GM10847 (cell line): ENCODE results near the gene MAPRE2.

Source experiments
- POLR2A ChIP-seq: IDR thresholded peaks from 2 replicates; pipeline ENCODE4 v1.6.1; 2011; ENCODE audit not compliant: insufficient read length; ENCODE audit errors: extremely low read depth

Gene MAPRE2

GRCh38 chr18:35026407-35027061 is 14.7 kb upstream of the MAPRE2 start:
- no peak for TF ChIP-seq POLR2A

- TF ChIP-seq POLR2A: no peak
Measured at GRCh38 chr18:35027206-35027605, 14.0 kb upstream of the MAPRE2 start.

DNA sequence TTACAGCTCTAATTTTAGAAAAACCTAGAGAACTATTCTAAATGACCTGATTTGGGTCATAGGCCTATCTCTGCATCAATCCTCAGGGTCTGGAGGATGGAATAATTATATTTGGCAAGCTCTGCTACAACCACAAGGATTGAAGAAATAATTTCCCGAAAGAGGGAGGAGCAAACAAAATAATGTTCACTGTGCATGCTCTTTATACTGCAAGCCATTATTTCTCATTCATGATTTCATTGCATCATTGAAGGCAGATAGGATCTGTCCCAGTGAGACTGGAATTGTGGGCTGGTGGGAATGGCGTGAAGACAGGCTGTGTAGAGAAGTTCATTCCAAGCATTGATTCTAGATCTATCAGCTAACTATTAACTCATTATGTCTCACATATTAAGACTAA is 12.7 kb upstream of the MAPRE2 start:
- no peak for TF ChIP-seq POLR2A

DNA sequence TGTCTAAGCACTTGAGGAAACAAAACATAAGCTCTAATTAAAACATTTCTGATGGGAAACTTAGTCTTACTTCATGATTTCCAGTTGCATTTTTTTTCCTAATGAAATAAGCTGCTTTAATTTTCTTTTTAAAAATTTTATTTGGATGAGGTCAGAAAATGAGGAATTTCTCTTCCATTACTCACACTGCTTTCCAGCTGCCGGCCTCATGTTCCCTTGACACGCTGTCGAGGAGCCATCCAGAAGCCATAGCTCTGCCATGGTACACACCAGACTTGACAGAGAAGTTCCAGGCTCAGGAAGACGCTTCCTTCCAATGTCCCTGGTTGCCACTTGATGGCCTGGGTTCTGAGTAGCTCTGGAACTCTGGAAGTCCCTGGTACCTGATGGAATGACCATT is 12.1 kb upstream of the MAPRE2 start:
- TF ChIP-seq POLR2A: no peak

DNA sequence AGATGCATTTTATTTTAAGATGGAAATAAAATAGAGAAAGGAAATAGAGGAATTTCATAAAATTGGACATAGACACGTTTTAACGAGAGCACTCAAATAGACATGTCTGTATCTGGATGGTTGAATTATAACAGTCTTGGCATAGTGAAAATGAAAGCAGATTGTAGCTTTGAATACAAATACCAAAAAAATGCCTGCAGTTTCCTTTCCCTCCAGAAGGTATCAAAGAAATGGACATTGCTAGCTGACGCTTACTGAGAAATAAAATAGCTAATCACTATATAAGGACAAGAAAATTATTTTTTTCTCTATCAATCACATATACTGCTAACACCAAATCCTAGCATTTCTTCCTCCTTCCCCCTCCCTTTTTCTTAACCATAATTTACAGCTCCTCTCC is 11.4 kb upstream of the MAPRE2 start:
- no peak for TF ChIP-seq POLR2A

DNA sequence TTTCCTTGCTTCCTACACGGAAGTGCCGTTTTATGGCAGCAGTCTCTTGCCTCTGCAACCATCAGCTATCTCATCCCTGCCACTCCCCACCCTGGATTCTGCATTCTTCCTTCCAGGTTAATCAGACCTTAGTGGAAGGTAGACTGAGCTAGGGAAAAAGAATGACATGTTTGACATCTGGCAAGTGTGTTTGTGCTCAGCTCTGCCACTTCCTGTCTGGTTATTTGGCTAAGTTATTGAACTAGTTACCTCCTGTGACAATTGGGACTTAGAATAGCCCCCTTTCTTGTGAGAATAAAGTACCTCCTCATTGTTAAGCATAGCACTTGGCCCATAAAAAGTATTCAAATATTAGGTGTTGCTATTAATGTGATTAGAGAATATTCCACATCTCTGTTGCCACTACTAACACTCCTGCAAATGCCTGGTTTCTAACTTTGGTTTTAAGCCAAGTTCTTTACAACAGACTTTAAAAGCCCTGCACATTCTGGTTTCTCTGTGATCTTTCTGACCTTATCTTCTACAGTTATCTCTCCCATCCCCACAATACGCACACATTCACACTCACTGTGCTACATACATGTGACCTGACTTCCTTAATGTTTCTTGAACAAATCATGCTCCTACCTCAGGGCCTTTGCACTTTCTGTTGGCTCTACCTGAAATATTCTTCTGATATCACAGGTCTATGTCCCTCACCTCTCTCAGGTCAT is 10.8 kb upstream of the MAPRE2 start:
- no peak for TF ChIP-seq POLR2A

- no peak for TF ChIP-seq POLR2A
Measured at GRCh38 chr18:35032113-35032512, 9.1 kb upstream of the MAPRE2 start.

- no peak for TF ChIP-seq POLR2A
Measured at GRCh38 chr18:35038029-35038428, 3.2 kb upstream of the MAPRE2 start.

- TF ChIP-seq POLR2A: no peak
Measured at GRCh38 chr18:35038881-35039491, 2.2 kb upstream of the MAPRE2 start.

DNA sequence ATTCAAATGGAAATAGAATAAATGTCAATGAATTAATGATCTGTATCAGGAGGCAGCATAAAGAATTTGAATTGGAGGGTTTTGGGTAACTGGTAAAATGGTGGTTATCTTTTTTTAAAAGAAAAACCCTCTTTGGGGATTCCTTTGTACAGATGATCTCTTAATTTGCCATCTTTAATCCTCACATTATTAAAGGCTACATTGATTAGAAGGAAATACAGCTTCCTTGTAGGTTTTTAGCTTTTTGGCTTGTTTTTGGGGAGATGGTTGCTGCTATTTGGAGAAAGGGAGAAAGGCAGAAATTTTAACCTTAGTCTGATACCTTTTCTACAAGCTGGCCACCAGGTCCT is 600 bp upstream of the MAPRE2 start:
- TF ChIP-seq POLR2A: no peak

DNA sequence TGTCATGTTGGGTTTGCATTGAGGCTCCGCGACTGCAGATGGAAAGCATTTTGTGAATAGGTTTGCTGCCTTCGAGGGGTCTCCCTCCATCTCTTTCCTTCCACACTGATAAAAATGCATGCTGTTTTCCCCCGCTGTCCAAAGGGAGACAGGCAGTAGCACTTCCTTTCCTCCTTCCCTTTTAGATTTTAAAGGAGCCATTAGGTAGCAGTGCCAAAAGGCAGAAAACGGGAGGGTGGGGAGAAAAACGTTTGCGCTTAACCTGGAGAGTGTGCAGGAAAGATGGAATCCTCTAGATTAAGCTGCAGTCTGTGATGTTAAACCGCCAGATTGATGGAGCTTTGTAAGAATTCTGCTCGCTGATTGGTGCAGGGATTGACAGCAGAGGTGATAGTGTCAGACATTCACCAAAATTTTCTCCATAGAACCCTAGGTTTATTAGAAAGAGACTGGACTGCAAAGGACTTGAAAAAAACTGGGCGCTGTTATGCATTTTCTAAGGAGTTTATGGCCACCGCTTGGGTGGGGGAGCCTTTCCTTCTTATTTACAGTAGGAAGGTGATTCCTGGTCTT is 688 bp downstream of the MAPRE2 start:
- no peak for TF ChIP-seq POLR2A

DNA sequence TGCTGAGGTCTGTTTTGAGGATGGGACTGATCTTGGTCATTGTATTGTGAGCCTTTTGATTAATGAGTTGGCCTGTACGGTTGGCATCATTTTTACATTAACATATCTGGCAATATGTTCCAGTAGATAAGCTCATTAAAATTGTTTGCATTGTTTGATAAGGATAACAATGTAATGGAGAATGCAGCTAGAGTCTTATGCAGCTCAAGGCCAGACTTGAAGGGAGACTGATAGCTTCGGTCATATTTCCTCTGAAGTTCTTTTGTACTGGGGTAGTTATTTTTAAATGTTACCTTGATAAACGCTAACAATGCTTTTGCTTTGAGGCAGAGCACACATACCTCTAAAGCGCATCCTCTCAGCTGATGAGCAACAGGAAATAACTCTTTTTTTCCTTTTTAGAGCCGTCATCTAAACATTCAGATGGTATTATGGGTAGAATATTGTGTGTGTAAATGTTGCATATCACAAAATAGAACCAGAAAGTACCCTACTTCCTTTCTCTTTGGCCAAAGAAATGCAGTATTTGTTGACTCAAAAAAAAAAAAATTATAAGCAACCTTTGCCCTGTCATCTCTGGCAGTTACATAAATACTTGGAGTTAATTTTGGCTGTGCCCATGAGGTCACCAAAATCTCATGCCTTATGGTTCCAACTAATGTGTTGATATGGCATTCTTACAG is 1.3 kb downstream of the MAPRE2 start:
- no peak for TF ChIP-seq POLR2A

DNA sequence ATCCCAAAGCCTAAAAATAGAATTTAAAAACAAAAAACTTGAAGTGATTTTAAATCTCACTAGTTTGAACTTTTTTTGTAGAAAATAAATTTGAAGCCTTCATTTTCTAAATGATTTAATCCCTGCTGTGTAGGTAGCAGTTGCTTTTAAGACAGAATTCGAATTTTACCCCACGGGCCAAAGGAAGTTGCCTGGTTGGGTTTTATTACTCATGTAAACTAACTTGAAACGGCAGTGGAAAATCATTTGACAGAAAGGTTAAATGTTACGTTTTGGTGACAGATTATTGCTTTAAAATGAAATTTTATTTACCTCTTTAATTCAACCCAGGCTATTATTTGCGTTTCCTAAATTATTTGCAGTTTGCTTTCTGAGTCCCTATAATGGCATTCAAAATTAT is 2.0 kb downstream of the MAPRE2 start:
- TF ChIP-seq POLR2A: no peak

GRCh38 chr18:35045121-35045520 is 3.9 kb downstream of the MAPRE2 start:
- no peak for TF ChIP-seq POLR2A

DNA sequence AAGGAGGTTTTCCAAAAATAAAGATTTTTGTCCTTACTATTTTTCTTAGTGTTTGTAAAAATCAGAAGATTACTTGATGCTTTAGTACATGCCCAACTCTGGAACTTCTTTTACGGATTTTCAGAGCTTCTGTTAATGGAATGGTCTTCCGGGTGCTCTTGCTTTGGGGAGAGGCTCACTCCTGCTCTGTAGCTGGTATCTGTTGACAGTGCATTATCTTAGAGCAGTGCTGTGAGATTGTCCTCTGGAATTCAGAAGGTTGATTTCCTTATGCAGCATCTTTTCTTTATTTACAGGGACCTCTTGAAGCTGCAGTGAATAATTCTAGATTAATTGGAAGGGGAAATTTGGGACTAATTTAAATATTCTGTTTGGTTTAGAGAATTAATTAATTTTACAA is 4.6 kb downstream of the MAPRE2 start:
- no peak for TF ChIP-seq POLR2A
